Measurements from ENCODE around the gene CENPN. TPM values are rescaled to one million over a fixed set of nuclear protein-coding genes. Genes with fewer than 3 reads are reported as not detected.

The CENPN gene
- polyA plus RNA-seq, 1 donor (not counting 4 experiments of a cell fraction or from before 2014, with no cell fraction given), result 29.2 TPM

DNA sequence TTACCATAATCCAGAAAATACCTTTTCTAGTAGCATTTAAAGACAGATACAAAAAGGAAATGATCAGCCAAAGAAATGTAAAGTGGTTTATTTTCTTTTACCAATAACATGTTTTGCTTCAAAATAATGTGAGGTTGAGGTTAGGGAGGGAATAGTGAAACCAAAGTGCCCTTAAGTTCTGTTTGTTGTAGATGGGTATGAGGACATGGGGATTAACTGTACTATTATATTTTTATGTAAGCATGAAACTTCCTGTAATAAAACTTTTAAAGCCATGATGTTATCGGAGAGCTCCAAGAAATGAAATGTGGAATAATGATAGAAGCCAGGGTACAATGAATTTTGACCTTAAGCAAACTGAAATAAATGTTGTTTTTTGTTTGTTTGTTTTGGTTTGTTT, 60.2 kb downstream of the CENPN start:
- Histone ChIP-seq H4K20me1 (ENCODE audit: control insufficient read depth, extremely low read depth, insufficient read depth, low read length) (no peaks in the 10 kb centered on the region), H3K36me3 (ENCODE audit: control insufficient read depth in 2 of 2, extremely low read depth in 1 of 2, insufficient read depth in 2 of 2, low read length in 2 of 2) (no peaks in the 10 kb centered on the region), H3K4me3 (ENCODE audit: control insufficient read depth in 2 of 3, extremely low read depth in 1 of 3, insufficient read depth in 2 of 3, low read depth in 1 of 3, low read length in 3 of 3) (no peak overlapping the region), H3K4me1 (ENCODE audit: control insufficient read depth, extremely low read depth, insufficient read depth, low read length) (peaks cover 6% of the 10 kb centered on the region), H3K9me3 (ENCODE audit: control insufficient read depth, low read depth, low read length) (no peaks in the 10 kb centered on the region), H3K79me2 (ENCODE audit: control insufficient read depth, insufficient read depth, low read length) (no peaks in the 10 kb centered on the region), H3K27ac (ENCODE audit: control insufficient read depth, insufficient read depth, low read length) (no peak overlapping the region), H3K9me1 (ENCODE audit: control insufficient read depth, extremely low read depth, insufficient read depth, low read length) (no peaks in the 10 kb centered on the region), H3K27me3 (ENCODE audit: control insufficient read depth, extremely low read depth, insufficient read depth, low read length) (no peaks in the 10 kb centered on the region), H2AFZ (ENCODE audit: control insufficient read depth, low read length) (no peak overlapping the region), H3K9ac (ENCODE audit: control insufficient read depth, extremely low read depth, insufficient read depth, low read length) (no peak overlapping the region), H3K4me2 (ENCODE audit: control insufficient read depth, extremely low read depth, insufficient read depth, low read depth, low read length) (no peak overlapping the region)
- DNase-seq (ENCODE audit: low read depth, low spot score) (no peak), FAIRE-seq (no peak)
- TF ChIP-seq EZH2 (IDR thresholded peaks at IDR 0.05; ENCODE audit: low read length), result no peak
- TF ChIP-seq, protein P1, sequence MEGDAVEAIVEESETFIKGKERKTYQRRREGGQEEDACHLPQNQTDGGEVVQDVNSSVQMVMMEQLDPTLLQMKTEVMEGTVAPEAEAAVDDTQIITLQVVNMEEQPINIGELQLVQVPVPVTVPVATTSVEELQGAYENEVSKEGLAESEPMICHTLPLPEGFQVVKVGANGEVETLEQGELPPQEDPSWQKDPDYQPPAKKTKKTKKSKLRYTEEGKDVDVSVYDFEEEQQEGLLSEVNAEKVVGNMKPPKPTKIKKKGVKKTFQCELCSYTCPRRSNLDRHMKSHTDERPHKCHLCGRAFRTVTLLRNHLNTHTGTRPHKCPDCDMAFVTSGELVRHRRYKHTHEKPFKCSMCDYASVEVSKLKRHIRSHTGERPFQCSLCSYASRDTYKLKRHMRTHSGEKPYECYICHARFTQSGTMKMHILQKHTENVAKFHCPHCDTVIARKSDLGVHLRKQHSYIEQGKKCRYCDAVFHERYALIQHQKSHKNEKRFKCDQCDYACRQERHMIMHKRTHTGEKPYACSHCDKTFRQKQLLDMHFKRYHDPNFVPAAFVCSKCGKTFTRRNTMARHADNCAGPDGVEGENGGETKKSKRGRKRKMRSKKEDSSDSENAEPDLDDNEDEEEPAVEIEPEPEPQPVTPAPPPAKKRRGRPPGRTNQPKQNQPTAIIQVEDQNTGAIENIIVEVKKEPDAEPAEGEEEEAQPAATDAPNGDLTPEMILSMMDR (optimal IDR thresholded peaks at IDR 0.05 in 1 of 3, IDR thresholded peaks at IDR 0.05 in 1 of 3, conservative IDR thresholded peaks at IDR 0.05 in 1 of 3; ENCODE audit: extremely low read depth in 1 of 3, insufficient read depth in 2 of 3, low read length in 3 of 3), result no peak
- dilution Hi-C loops (cut with MboI; ENCODE audit: extremely low pct_ligation_motif_present, low sequenced_read_pairs), result no loop called here

DNA sequence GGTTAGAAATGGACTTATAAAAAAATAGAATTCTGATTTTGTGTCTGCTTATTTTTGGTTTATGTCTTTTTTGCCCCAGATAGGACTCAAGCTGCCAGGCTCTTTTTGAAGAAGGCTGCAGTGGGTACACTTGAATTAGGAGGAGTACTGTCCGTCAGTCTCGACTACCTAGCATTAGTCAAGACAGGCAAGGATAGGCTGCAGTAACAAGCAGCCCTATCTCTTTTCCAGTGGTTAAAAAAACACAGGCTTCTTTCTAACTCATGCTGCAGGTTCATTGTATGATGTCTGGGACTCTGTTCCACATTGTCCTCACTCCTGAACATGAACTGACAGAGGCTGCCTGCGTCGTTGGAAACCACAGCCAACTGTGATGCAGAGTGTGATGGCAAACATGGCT, 62.0 kb downstream of the CENPN start:
- Histone ChIP-seq H3K4me2 (ENCODE audit: control insufficient read depth, extremely low read depth, insufficient read depth, low read depth, low read length) (no peak overlapping the region), H3K79me2 (ENCODE audit: control insufficient read depth, insufficient read depth, low read length) (no peaks in the 10 kb centered on the region), H3K9me3 (ENCODE audit: control insufficient read depth, low read depth, low read length) (no peaks in the 10 kb centered on the region), H3K27me3 (ENCODE audit: control insufficient read depth, extremely low read depth, insufficient read depth, low read length) (no peaks in the 10 kb centered on the region), H3K9ac (ENCODE audit: control insufficient read depth, extremely low read depth, insufficient read depth, low read length) (no peak overlapping the region), H3K36me3 (ENCODE audit: control insufficient read depth in 2 of 2, extremely low read depth in 1 of 2, insufficient read depth in 2 of 2, low read length in 2 of 2) (no peaks in the 10 kb centered on the region), H3K4me1 (ENCODE audit: control insufficient read depth, extremely low read depth, insufficient read depth, low read length) (peaks cover 6% of the 10 kb centered on the region), H3K4me3 (ENCODE audit: control insufficient read depth in 2 of 3, extremely low read depth in 1 of 3, insufficient read depth in 2 of 3, low read depth in 1 of 3, low read length in 3 of 3) (no peak overlapping the region), H4K20me1 (ENCODE audit: control insufficient read depth, extremely low read depth, insufficient read depth, low read length) (no peaks in the 10 kb centered on the region), H3K27ac (ENCODE audit: control insufficient read depth, insufficient read depth, low read length) (no peak overlapping the region), H2AFZ (ENCODE audit: control insufficient read depth, low read length) (no peak overlapping the region), H3K9me1 (ENCODE audit: control insufficient read depth, extremely low read depth, insufficient read depth, low read length) (no peaks in the 10 kb centered on the region)
- dilution Hi-C loops (cut with MboI; ENCODE audit: extremely low pct_ligation_motif_present, low sequenced_read_pairs), result no loop called here
- TF ChIP-seq EZH2 (IDR thresholded peaks at IDR 0.05; ENCODE audit: low read length), result no peak
- TF ChIP-seq, protein P1 (optimal IDR thresholded peaks at IDR 0.05 in 1 of 3, IDR thresholded peaks at IDR 0.05 in 1 of 3, conservative IDR thresholded peaks at IDR 0.05 in 1 of 3; ENCODE audit: extremely low read depth in 1 of 3, insufficient read depth in 2 of 3, low read length in 3 of 3), result no peak
- DNase-seq (ENCODE audit: low read depth, low spot score) (no peak), FAIRE-seq (no peak)

Data from keratinocyte (primary cell).